HepG2 (cell line): Measurements from ENCODE around the gene SASH3. TPM values are rescaled to one million over a fixed set of nuclear protein-coding genes. Genes with fewer than 3 reads are reported as not detected.

ENCODE experiments used
- ATF4 ChIP-seq, 2 experiments: fragments of 450-650 bp in 1 of 2; sonication (generic) in 1 of 2; formaldehyde crosslinking; IDR thresholded peaks; 2 replicates each; pipeline versions ENCODE4 v1.5.0 to v1.8.0; 2020 to 2022; ENCODE audit warnings: mild to moderate bottlenecking in 1 of 2, missing genetic modification reagents in 1 of 2
- FOSL1 ChIP-seq: sonication (generic); formaldehyde crosslinking; IDR thresholded peaks from 2 replicates; pipeline ENCODE4 v1.9.0; 2021; ENCODE audit warnings: missing genetic modification reagents, borderline replicate concordance
- GATA4 ChIP-seq: sonication (generic); IDR thresholded peaks from 2 replicates; pipeline ENCODE4 v1.6.1; 2016; ENCODE audit warnings: antibody characterized with exemption, low read depth, borderline replicate concordance
- GATAD2A ChIP-seq: IDR thresholded peaks from 2 replicates; pipeline ENCODE4 v1.6.1; 2016
- GLI4 ChIP-seq: sonication (generic); formaldehyde crosslinking; IDR thresholded peaks from 2 replicates; pipeline ENCODE4 v1.5.1; 2020; ENCODE audit warnings: missing genetic modification reagents, mild to moderate bottlenecking, moderate library complexity, borderline replicate concordance
- HIC2 ChIP-seq: sonication (generic); formaldehyde crosslinking; IDR thresholded peaks from 2 replicates; pipeline ENCODE4 v1.9.0; 2022; ENCODE audit warnings: low read depth, missing genetic modification reagents
- JUNB ChIP-seq: sonication (generic); formaldehyde crosslinking; IDR thresholded peaks from 2 replicates; pipeline ENCODE4 v1.8.0; 2022; ENCODE audit warnings: missing genetic modification reagents, mild to moderate bottlenecking, borderline replicate concordance
- KDM5B ChIP-seq: sonication (generic); formaldehyde crosslinking; IDR thresholded peaks from 2 replicates; pipeline ENCODE4 v1.4.0; 2020; ENCODE audit warnings: missing genetic modification reagents, mild to moderate bottlenecking, borderline replicate concordance
- NONO ChIP-seq, 2 experiments: fragments of 450-650 bp in 1 of 2; sonication (generic) in 1 of 2; formaldehyde crosslinking in 1 of 2; IDR thresholded peaks in 1 of 2; conservative IDR thresholded peaks in 1 of 2; 2 replicates each; pipeline versions ENCODE4 v1.6.1 to v1.8.0; 2017 to 2022; ENCODE audit warnings: mild to moderate bottlenecking in 1 of 2, missing genetic modification reagents in 1 of 2, moderate library complexity in 1 of 2
- NR1H2 ChIP-seq: sonication (generic); formaldehyde crosslinking; IDR thresholded peaks from 2 replicates; pipeline ENCODE4 v1.8.1; 2022; ENCODE audit warnings: low read depth, missing genetic modification reagents, borderline replicate concordance
- PATZ1 ChIP-seq: sonication (generic); formaldehyde crosslinking; IDR thresholded peaks from 2 replicates; pipeline ENCODE4 v1.4.0; 2020; ENCODE audit warnings: missing genetic modification reagents
- RAD21 ChIP-seq: fragments of 450-650 bp; formaldehyde crosslinking; IDR thresholded peaks from 2 replicates; pipeline ENCODE4 v1.5.0; 2020; ENCODE audit warnings: mild to moderate bottlenecking
- TFAP4 ChIP-seq: sonication (generic); IDR thresholded peaks from 2 replicates; pipeline ENCODE4 v1.6.1; 2016; ENCODE audit warnings: low read depth, borderline replicate concordance
- THAP8 ChIP-seq: sonication (generic); formaldehyde crosslinking; IDR thresholded peaks from 2 replicates; pipeline ENCODE4 v1.5.1; 2020; ENCODE audit warnings: missing genetic modification reagents, mild to moderate bottlenecking, borderline replicate concordance
- U2AF2 ChIP-seq: fragments of 200-400 bp; formaldehyde crosslinking; IDR thresholded peaks from 2 replicates; pipeline ENCODE4 v1.6.1; 2017; ENCODE audit warnings: low read depth, mild to moderate bottlenecking, low read length
- YEATS4 ChIP-seq: sonication (generic); formaldehyde crosslinking; IDR thresholded peaks from 2 replicates; pipeline ENCODE4 v1.4.0; 2020; ENCODE audit warnings: missing genetic modification reagents, borderline replicate concordance
- ZNF781 ChIP-seq: sonication (generic); formaldehyde crosslinking; IDR thresholded peaks from 2 replicates; pipeline ENCODE4 v1.5.1; 2020; ENCODE audit warnings: borderline replicate concordance, mild to moderate bottlenecking, missing genetic modification reagents; ENCODE audit errors: not compliant biosample characterization
- ZNF879 ChIP-seq: sonication (generic); formaldehyde crosslinking; IDR thresholded peaks from 2 replicates; pipeline ENCODE4 v1.8.1; 2023; ENCODE audit warnings: missing genetic modification reagents
- polyA plus RNA-seq, 8 experiments: library from polyadenylated mRNA; depleted of rRNA in 3 of 8; stranded (reverse) in 7 of 8; unstranded in 1 of 8; fragments of >200 nt; fragmentation: Illumina TruSeq in 4 of 8; extraction: Trizol in 4 of 8; gene quantifications; 2 replicates each; pipeline versions ENCODE4 v1.2.1 to v1.2.3, GENCODE V29; 2011 to 2016; ENCODE audit warnings: low read depth in 4 of 8, missing spikeins in 1 of 8, mixed read lengths in 1 of 8; ENCODE audit not compliant: insufficient read depth in 1 of 8
- total RNA-seq, 5 experiments: library from RNA; depleted of rRNA; stranded (reverse); fragments of >200 nt; fragmentation: Illumina TruSeq; extraction: Trizol; gene quantifications; 2 replicates each; pipeline ENCODE4 v1.2.3, GENCODE V29; 2016; ENCODE audit warnings: low read depth in 1 of 5

Gene SASH3
- total and polyA plus RNA-seq, 2 of the 13 experiments (the other 11 are each of a cell fraction or from before 2014, with no cell fraction given): 0.08 TPM; not detected in 1

- TF ChIP-seq PATZ1 (CRISPR knock-in tag) (peak; percentile 70), THAP8 (CRISPR knock-in tag) (no peak), JUNB (CRISPR knock-in tag) (no peak), ATF4 (CRISPR knock-in tag; IDR thresholded peaks at IDR 0.05) (no peak), ZNF781 (no peak), GATA4 (peak; percentile 23; the same call in 1 of the 2 replicates), GLI4 (CRISPR knock-in tag) (no peak), FOSL1 (CRISPR knock-in tag) (peak; percentile 39; the same call in 1 of the 2 replicates), YEATS4 (CRISPR knock-in tag) (no peak), NONO (IDR thresholded peaks at IDR 0.05) (no peak), NONO (CRISPR knock-in tag; conservative IDR thresholded peaks at IDR 0.05) (no peak), ZNF879 (no peak), KDM5B (CRISPR knock-in tag) (no peak), TFAP4 (peak; percentile 30; the same call in 1 of the 2 replicates), U2AF2 (no peak), GATAD2A (CRISPR knock-in tag) (peak; percentile 51), HIC2 (CRISPR knock-in tag) (peak; percentile 88), RAD21 (CRISPR knock-in tag) (no peak), NR1H2 (CRISPR knock-in tag) (no peak)
Measured at GRCh38 chrX:129773649-129774458, 5.9 kb upstream of the SASH3 start (continued).
